ENCODE results near the gene CIZ1. TPM values are rescaled to one million over a fixed set of nuclear protein-coding genes. Genes with fewer than 3 reads are reported as not detected.
"Not testable (repeated sequence)": the region's sequence is repeated elsewhere in the genome, so short reads cannot be mapped to it uniquely, and the experiment has no call there.

The CIZ1 gene
- total and polyA plus RNA-seq, 8 donors, result 56.5 to 87.9 (median 77.4) TPM

- ATAC-seq; H3K36me3 ChIP-seq; H3K4me3 ChIP-seq; H3K9me3 ChIP-seq; H3K27me3 ChIP-seq; FAIRE-seq; intact Hi-C loops (cut with DNase I): not testable (repeated sequence)
- Histone ChIP-seq H3K4me1 (peaks cover 0 to 12% (median 0%) of the 10 kb centered on the region in 3 donors), H3K27ac (peak overlapping the region in 1 of 4 donors; percentile 66)
- peak in 3 of 6 donors; percentile 23 to 39 (median 31) for DNase-seq
- WGBS, 2 donors, result 69 to 80% methylated on average over 8 of the region's 8 CpGs
These were observed 60.0 kb downstream of the CIZ1 start for GRCh38 chr9:128131346-128131745.

- peak in 3 of 6 donors; percentile 17 to 39 (median 31) for DNase-seq
- FAIRE-seq, result not testable (repeated sequence)
- WGBS, 2 donors, result 49 to 58% methylated on average over 7 of the region's 7 CpGs
These were observed 60.7 kb downstream of the CIZ1 start for GRCh38 chr9:128130651-128131050.

DNA sequence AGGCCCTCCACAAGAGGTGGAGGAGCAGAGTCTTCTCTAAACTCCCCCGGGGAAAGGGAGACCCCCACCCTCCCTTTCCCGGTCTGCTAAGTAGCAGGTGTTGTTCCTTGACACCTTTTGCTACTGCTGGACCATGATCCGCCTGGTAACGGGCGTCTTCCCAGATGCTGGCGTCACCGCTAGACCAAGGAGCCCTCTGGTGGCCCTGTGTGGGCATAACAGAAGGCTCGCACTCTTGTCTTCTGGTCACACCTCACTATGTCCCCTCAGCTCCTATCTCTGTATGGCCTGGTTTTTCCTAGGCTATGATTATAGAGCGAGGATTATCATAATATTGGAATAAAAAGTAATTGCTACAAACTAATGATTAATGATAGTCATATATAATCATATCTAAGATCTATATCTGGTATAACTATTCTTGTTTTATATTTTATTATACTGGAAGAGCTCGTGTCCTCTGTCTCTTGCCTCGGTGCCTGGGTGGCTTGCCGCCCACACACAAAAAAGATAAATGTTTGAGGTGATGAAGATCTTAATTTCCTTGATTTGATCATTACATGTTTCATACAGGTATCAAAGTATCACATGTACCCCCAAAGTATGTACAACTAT, 61.3 kb downstream of the CIZ1 start:
- H3K4me3 ChIP-seq; intact Hi-C loops (cut with DNase I); H3K27ac ChIP-seq; H3K27me3 ChIP-seq; H3K36me3 ChIP-seq; ATAC-seq; FAIRE-seq; H3K9me3 ChIP-seq: not testable (repeated sequence)
- 23 to 29% methylated on average over 12 of the region's 12 CpGs for WGBS, 2 donors
- peaks cover 0 to 25% (median 6%) of the 10 kb centered on the region in 3 donors for H3K4me1 ChIP-seq
- peak in 4 of 6 donors; percentile 61 to 78 (median 72) for DNase-seq
- peak; percentile 13 to 42 (median 28) for TF ChIP-seq CTCF (IDR thresholded peaks at IDR 0.05)

More at GRCh38 chr9:128130651-128131050, 60.7 kb downstream of the CIZ1 start:
- H3K4me3 ChIP-seq; H3K27ac ChIP-seq; intact Hi-C loops (cut with DNase I); H3K27me3 ChIP-seq; H3K36me3 ChIP-seq; ATAC-seq; H3K9me3 ChIP-seq: not testable (repeated sequence)
- H3K4me1 ChIP-seq, result peaks cover 0 to 19% (median 5%) of the 10 kb centered on the region in 3 donors

DNA sequence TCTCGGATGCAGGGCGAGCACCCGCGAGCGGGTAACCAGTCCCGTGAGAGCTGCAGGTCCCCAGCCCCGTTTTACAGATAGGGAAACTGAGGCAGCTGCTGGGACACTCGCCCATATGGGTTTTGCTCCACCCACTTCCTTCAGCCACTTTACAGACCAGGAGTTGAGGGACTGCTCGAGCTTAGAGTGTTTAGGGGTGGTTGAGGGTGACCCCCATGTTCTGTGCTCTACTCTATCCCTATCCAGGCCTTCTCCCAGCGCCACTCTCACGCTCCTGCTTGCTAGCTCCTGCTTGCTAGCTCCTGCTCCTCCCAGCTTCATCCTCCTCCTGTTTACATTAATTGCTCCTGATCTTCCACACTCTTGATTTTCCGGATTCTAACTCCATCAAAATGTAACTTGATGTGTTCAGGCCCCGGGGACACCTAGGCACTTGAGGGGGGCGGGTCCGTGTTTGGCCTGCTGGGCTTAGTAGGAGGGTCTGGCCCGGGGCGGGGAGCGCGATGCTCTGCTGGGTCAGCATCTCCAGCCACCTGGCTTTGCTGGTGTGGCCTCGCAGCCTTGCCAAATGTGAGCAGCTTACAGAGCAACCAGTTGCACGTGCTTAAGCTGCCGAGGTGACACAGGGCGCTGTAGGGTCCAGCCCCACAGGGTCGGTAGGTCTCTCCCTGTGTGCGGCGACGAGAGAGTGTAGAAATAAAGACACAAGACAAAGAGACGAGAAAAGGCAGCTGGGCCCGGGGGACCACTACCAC, 62.4 kb downstream of the CIZ1 start:
- H3K9me3 ChIP-seq, result no peaks in the 10 kb centered on the region
- peaks cover 0 to under 1% (median 0%) of the 10 kb centered on the region in 3 donors for H3K36me3 ChIP-seq
- peaks cover 0 to 25% (median 6%) of the 10 kb centered on the region in 3 donors for H3K4me1 ChIP-seq
- 54 to 55% methylated on average over 29 of the region's 29 CpGs for WGBS, 2 donors
- peak overlapping the region; percentile 97 to 99 (median 98) for H3K27ac ChIP-seq
- no peaks in the 10 kb centered on the region for H3K27me3 ChIP-seq
- TF ChIP-seq CTCF (IDR thresholded peaks at IDR 0.05), result no peak
- intact Hi-C loops (cut with DNase I), result no loop called here
- ATAC-seq (no peak), DNase-seq (peak in 3 of 6 donors; percentile 60 to 77 (median 64)), FAIRE-seq (no peak)
- H3K4me3 ChIP-seq, result peak overlapping the region; percentile 86 to 99 (median 99)

DNA sequence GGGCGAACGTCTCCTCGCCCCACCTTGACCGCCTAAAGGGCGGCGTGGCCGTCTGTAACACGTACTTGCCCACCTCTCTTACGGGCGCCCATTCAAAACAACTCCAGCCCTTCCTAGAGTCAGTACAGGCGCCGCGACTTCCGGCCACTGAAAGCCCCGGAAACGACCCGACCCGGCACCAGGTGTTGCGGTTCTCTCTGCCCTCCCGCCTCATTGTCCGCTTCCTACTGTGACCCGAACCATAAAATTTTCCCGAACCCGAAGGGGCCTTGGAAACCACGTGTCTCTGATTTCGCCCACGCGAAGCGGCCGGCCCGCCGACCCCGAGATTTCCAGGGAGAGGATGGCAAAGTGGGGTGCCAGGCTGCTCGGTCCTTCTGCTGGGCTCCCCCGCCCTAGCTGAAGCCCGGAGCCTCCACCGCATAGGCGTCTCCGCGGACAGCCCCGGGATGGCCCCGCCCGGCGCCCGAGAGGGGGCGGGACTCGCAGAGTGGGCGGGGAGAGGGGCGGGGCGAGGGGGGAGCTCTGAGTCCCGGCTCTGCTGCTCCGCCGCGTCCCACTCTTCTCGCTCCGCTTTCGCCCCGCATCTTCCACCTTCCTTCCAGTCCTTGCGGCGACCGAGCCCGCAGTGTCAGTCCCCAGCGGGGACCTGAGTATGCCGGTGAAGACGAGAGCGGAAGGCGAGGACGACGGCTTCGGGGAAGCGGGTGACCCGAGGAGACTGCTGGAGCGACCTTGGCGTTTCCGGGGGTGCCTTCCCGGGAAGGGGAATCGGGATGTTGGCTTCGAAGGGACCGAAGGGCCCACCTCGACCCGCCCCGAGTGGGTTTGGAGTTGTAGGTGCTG, 63.2 kb downstream of the CIZ1 start:
- 0 to 1% methylated on average over 77 to 79 of the region's 82 CpGs for WGBS, 2 donors
- Histone ChIP-seq H3K36me3 (peaks cover 0 to 9% (median 2%) of the 10 kb centered on the region in 3 donors), H3K9me3 (no peaks in the 10 kb centered on the region), H3K4me3 (peak overlapping the region; percentile 86 to 99 (median 99)), H3K4me1 (peaks cover 0 to 25% (median 6%) of the 10 kb centered on the region in 3 donors), H3K27me3 (no peaks in the 10 kb centered on the region), H3K27ac (peak overlapping the region; percentile 97 to 99 (median 98))
- intact Hi-C loops (cut with DNase I), result no loop called here
- FAIRE-seq (no peak), DNase-seq (peak; percentile 85 to 93 (median 87)), ATAC-seq (peak; percentile 86 to 91 (median 88))
- no peak for TF ChIP-seq CTCF (IDR thresholded peaks at IDR 0.05)

All from pancreas (tissue), 10 donors.